Ishikawa (cell line): ENCODE data around the gene AKAP8L.

ENCODE experiments used
- CEBPB ChIP-seq: IDR thresholded peaks from 2 replicates; pipeline ENCODE4 v1.6.1; 2012
- EGR1 ChIP-seq: IDR thresholded peaks from 2 replicates; pipeline ENCODE4 v1.6.1; 2012
- EP300 ChIP-seq: IDR thresholded peaks from 2 replicates; pipeline ENCODE4 v1.6.1; 2012; ENCODE audit warnings: borderline replicate concordance
- FOXM1 ChIP-seq: IDR thresholded peaks from 2 replicates; pipeline ENCODE4 v1.6.1; 2012; ENCODE audit warnings: low read depth, borderline replicate concordance
- MAX ChIP-seq: IDR thresholded peaks from 2 replicates; pipeline ENCODE4 v1.6.1; 2012
- NFIC ChIP-seq: IDR thresholded peaks from 2 replicates; pipeline ENCODE4 v1.6.1; 2012
- RAD21 ChIP-seq: IDR thresholded peaks from 2 replicates; pipeline ENCODE4 v1.6.1; 2012; ENCODE audit warnings: low read depth
- REST ChIP-seq: IDR thresholded peaks from 2 replicates; pipeline ENCODE4 v1.6.1; 2012; ENCODE audit warnings: low read depth, mild to moderate bottlenecking
- TAF1 ChIP-seq: IDR thresholded peaks from 2 replicates; pipeline ENCODE4 v1.6.1; 2012; ENCODE audit warnings: low read depth, mild to moderate bottlenecking
- TEAD4 ChIP-seq: IDR thresholded peaks from 2 replicates; pipeline ENCODE4 v1.6.1; 2012
- USF1 ChIP-seq: IDR thresholded peaks from 2 replicates; pipeline ENCODE4 v1.6.1; 2012
- YY1 ChIP-seq: IDR thresholded peaks from 2 replicates; pipeline ENCODE4 v1.6.1; 2012; ENCODE audit warnings: low read depth

GRCh38 chr19:15455996-15456395, 37.2 kb upstream of the AKAP8L start:
- no peak for TF ChIP-seq REST
- no peak for TF ChIP-seq MAX
- TF ChIP-seq CEBPB = no peak
- no peak for TF ChIP-seq FOXM1
- TF ChIP-seq EGR1 = no peak
- TF ChIP-seq TAF1 = no peak
- no peak for TF ChIP-seq RAD21
- no peak for TF ChIP-seq NFIC
- TF ChIP-seq EP300 = no peak
- no peak for TF ChIP-seq YY1
- no peak for TF ChIP-seq USF1
- TF ChIP-seq TEAD4 = no peak
